AG09319 (cell line): ENCODE measurements around the gene KIR2DL1.
"Not testable (repeated sequence)": the region's sequence is repeated elsewhere in the genome, so short reads cannot be mapped to it uniquely, and the experiment has no call there.

Source experiments
- DNase-seq: peaks from one replicate; pipeline ENCODE4 v3.0.0-alpha.2; 2010; ENCODE audit warnings: low read depth; ENCODE audit errors: extremely low read depth
- TF ChIP-seq, protein P1 (sequence below): IDR thresholded peaks from 2 replicates; pipeline ENCODE4 v1.5.1; 2011; ENCODE audit warnings: low read depth, mild to moderate bottlenecking, inconsistent platforms, low read length, moderate library complexity

The KIR2DL1 gene

DNA sequence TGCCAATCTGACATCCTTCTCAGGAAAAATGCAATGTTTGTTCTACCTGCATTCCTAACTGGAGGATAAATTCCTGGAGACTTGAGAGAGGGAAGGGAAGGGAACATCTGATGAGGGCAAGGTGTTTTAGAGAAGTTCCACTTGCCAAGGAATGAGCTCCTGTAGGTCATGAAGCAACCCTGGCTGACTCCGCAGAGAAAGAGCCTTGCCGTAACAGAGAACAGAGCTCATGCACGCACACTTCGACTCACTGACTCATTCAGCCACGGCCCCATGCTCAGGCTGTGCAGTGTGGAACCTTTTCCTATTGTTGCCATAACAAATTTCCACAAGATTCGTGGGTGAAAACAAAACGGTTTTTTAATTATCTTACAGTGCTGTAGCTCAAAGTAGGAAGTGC, 9.3 kb downstream of the KIR2DL1 start:
- not testable (repeated sequence) for DNase-seq

DNA sequence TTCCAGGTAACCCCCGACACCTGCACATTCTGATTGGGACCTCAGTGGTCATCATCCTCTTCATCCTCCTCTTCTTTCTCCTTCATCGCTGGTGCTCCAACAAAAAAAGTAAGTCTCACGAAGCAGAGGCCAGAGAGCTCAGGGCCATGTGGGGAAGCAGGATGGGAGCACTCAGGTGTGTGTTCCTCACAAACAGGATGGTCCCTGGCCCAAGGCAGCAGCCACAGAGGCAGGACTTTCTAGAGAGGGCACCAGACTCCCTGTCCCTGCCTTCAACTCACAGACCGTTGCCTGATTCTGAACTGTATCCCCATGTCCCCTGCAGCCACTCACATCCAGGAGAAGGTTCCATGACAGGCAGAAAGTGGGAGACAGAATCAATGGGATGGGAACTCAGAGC, 13.3 kb downstream of the KIR2DL1 start:
- DNase-seq = not testable (repeated sequence)

DNA sequence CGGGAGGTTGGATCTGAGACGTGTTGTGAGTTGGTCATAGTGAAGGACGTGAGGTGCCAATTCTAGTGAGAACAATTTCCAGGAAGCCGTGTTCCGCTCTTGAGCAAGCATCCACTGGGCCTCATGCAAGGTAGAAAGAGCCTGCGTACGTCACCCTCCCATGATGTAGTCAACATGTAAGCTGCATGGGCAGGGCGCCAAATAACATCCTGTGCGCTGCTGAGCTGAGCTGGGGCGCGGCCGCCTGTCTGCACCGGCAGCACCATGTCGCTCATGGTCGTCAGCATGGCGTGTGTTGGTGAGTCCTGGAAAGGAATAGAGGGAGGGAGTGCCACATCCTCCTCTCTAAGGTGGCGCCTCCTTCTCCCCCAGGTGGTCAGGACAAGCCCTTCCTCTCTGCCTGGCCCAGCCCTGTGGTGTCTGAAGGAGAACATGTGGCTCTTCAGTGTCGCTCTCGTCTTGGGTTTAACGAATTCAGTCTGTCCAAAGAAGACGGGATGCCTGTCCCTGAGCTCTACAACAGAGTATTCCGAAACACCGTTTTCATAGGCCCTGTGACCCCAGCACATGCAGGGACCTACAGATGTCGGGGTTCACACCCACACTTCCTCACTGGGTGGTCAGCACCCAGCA, 16.6 kb downstream of the KIR2DL1 start:
- DNase-seq = not testable (repeated sequence)

DNA sequence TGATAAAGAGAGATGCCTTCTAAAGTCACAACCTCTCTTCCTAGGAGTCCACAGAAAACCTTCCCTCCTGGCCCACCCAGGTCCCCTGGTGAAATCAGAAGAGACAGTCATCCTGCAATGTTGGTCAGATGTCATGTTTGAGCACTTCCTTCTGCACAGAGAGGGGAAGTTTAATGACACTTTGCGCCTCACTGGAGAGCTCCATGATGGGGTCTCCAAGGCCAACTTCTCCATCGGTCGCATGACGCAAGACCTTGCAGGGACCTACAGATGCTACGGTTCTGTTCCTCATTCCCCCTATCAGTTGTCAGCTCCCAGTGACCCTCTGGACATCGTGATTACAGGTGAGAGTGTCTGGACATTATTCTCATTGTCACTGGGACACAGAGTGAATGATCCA, 18.6 kb downstream of the KIR2DL1 start:
- DNase-seq = not testable (repeated sequence)

DNA sequence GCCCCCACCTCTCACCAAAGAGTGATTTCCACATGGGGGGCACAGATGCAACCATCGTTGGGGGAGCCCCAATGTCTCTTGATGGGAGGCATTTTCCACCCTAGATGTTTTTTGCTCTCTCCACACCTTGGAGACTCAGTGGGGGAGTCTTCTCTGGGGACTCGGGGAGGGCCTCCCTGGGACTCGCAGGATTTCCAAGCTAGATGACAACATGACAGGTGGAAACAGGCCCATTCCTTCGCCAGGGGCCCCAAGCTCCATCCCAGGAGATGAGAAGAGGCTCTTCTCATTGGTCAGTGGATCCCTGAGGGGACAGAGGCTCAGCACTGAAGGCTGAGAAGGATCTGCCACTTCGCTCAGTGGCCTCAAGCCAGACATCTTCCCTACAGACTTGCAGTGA, 21.1 kb downstream of the KIR2DL1 start:
- DNase-seq = no peak
- TF ChIP-seq, protein P1, sequence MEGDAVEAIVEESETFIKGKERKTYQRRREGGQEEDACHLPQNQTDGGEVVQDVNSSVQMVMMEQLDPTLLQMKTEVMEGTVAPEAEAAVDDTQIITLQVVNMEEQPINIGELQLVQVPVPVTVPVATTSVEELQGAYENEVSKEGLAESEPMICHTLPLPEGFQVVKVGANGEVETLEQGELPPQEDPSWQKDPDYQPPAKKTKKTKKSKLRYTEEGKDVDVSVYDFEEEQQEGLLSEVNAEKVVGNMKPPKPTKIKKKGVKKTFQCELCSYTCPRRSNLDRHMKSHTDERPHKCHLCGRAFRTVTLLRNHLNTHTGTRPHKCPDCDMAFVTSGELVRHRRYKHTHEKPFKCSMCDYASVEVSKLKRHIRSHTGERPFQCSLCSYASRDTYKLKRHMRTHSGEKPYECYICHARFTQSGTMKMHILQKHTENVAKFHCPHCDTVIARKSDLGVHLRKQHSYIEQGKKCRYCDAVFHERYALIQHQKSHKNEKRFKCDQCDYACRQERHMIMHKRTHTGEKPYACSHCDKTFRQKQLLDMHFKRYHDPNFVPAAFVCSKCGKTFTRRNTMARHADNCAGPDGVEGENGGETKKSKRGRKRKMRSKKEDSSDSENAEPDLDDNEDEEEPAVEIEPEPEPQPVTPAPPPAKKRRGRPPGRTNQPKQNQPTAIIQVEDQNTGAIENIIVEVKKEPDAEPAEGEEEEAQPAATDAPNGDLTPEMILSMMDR = no peak

DNA sequence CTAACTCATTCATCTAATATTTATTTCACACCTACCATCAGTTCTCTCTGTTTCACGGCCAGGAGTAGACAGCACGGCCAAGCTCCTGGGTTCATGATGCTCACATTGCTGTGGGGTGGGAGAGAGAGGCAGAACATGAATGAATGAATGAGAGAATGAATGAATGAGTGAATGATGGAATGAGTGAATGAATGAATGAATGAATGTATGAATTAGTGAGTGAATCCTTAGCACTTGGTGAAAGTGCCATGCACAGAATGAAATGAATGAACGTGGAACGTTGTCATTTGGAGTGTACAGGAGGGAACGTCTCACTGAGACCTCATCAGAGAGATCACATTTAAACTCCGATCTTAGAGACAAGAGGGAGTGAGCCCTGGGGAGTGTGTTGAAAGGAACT, 21.9 kb downstream of the KIR2DL1 start:
- no peak for DNase-seq
- TF ChIP-seq, protein P1 = no peak

DNA sequence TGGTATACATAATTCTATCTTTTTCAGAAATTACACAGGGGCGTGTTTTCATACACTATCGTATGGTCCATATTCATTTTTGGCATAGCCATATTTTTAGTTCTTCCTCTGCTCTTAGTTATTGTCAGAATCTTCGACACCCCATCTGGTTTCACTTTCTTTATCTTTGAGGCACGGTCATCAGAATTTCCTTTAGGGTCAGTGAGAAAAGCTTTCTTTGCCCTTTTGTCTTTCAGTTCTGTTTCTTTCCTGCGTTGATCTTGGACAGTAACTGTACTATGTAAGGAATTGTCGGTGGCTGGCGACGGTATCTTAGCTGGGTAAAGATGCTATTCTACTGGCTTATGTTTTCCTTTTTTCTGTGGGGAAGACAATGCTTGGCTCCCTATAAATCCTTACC, 23.2 kb downstream of the KIR2DL1 start:
- no peak for DNase-seq
- TF ChIP-seq, protein P1 = no peak

DNA sequence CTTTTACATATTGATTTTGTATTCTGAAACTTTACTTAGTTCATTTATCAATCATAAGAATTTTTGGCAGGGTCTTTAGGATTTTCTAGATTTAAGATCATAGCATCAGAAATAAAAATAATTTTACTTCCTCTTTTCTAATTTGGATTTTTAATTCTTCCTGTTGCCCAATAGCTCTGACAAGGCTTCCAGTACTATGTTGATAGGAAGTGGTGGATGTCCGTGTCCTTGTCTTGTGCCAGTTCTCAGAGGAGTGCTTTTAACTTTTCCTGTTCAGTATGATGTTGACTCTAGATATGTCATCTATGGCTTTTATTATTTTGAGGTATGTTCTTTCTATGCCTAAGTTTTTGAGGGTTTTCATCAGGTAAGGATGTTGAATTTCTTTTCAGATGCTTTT, 26.2 kb downstream of the KIR2DL1 start:
- no peak for DNase-seq
- TF ChIP-seq, protein P1 = no peak

DNA sequence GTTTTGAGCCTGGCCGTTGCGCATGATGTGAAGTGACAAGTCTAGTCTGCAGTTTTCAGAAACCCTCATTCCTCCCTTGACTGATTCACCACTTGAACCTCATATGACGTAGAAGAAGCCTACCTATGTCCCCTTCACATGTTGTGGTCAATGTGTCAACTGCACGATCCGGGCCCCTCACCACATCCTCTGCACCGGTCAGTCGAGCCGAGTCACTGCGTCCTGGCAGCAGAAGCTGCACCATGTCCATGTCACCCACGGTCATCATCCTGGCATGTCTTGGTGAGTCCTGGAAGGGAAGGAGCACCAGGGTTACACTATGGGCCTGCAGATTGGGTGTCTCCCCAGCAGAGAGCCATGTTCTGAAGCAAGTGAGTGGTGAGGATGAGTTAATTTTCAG, 33.8 kb downstream of the KIR2DL1 start, which contains the start of gene KIR2DL4:
KIR2DL4 (plus strand) TSS at position 201 of the 400 bp plus-strand sequence; CDS start at position 243, 42 bp downstream.
- TF ChIP-seq, protein P1 = no peak
- DNase-seq = no peak

DNA sequence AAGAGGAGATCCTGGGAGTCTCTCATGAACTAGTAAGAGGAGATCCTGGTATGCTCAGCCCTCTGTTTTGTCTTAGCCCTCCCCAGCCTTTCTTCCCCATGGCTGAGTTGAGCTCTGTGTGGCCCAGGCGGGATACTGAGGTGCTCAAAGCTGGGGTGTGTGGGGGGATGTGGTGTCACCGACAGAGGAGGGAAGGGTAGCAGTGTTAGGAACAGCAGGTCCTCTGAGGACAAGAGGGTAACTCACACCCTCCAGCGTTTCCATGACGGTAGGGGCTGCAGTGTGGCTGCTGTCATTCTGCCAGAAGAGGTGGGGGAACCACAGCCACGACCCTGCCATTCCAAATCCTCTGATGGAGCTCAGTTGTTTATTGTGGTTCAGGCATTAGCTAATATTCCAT, 34.5 kb downstream of the KIR2DL1 start:
- TF ChIP-seq, protein P1 = no peak
- no peak for DNase-seq
